ENCODE results near the gene TMEM156. TPM values are rescaled to one million over a fixed set of nuclear protein-coding genes. Genes with fewer than 3 reads are reported as not detected.
A peak's percentile ranks its signal among the peaks of the same experiment; 100 is the strongest.

TMEM156 gene
- total RNA-seq, 4 donors from 2014 or later, result 0.15 to 9.6 (median 1.1) TPM; not detected in 1

DNA sequence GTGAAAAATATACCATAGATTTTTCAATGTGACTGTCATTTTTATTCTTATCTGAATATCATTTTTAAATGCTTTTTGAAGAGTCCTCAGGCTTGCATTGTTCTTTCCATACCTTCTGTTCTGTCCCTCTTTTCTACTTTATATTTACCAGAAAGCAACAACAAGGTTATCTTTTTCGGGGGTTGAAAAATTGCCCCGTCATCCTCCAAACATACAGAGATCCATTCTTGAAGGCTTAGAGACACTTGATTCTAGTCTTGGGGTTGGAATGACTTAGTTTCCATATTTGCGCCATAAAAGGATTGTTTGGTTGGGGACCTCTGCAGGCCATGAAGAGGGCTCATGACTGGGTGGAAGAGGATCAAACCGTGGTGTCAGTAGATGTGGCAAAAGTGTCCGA, 101.1 kb downstream of the TMEM156 start:
- peaks cover 0 to 100% (median 8%) of the 10 kb centered on the region in 3 donors for H3K36me3 ChIP-seq
- no peaks in the 10 kb centered on the region for H3K9me3 ChIP-seq
- peaks cover 0 to 3% (median 0%) of the 10 kb centered on the region in 3 donors for H3K4me1 ChIP-seq
- H3K4me3 ChIP-seq, result no peak overlapping the region
- intact Hi-C loops (cut with DNase I), result no loop called here
- no peak for DNase-seq
- no peak for TF ChIP-seq CTCF (IDR thresholded peaks at IDR 0.05)
- TF ChIP-seq POLR2A (IDR thresholded peaks at IDR 0.05), result no peak
- H3K27ac ChIP-seq, result peak overlapping the region in 1 of 4 donors; percentile 22
- WGBS, 2 donors, result 77 to 82% methylated on average over 5 of the region's 5 CpGs
- no peaks in the 10 kb centered on the region for H3K27me3 ChIP-seq

DNA sequence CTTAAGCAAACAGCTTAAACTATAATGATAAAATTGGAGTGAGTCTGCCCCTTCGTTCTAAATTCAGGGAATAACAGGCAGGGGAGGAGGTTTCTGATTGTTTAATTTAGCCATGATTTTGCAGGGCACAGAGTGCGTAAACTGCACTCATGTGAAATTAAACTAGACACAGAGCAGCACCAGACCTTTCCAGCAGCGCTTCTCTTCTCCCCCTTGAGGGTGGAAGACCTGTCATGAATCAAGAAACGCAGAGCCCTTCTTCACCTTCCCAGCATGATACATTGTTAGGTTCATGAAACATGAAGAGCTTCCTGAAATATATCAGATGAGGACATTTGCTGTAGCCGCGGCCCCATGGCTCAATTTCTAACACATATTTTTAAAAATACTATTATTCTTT, 101.5 kb downstream of the TMEM156 start:
- intact Hi-C loops (cut with DNase I), result no loop called here
- H3K36me3 ChIP-seq, result peaks cover 0 to 100% (median 8%) of the 10 kb centered on the region in 3 donors

DNA sequence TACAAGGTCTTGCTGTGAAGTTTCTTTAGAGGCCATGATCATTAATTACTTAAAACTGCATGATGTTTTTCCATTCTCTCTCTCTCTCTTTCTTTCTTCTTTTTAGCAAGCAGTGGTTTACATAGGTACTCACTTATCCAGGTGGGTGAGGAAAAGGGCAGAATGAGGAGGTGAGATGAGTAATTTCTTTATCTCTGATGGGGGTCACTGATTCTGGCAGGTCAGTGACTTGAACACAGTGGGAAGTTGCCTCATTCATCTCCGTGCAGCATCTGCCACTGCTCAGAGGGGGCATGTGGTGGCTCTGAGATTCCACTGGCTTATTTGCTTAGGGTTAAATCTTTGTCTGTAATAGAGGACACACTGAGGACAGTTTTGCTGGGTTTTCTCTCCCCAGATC, 102.0 kb downstream of the TMEM156 start:
- H3K36me3 ChIP-seq, result peaks cover 0 to 100% (median 8%) of the 10 kb centered on the region in 3 donors
- no peak for TF ChIP-seq POLR2A (IDR thresholded peaks at IDR 0.05)
- TF ChIP-seq CTCF (IDR thresholded peaks at IDR 0.05), result no peak
- DNase-seq, result no peak
- H3K27me3 ChIP-seq, result no peaks in the 10 kb centered on the region
- intact Hi-C loops (cut with DNase I), result no loop called here
- H3K4me1 ChIP-seq, result peaks cover 0 to 5% (median 0%) of the 10 kb centered on the region in 3 donors
- H3K4me3 ChIP-seq, result no peak overlapping the region
- WGBS, 2 donors, result 29 to 45% methylated on average over 1 of the region's 1 CpG
- peak overlapping the region in 2 of 4 donors; percentile 4 to 11 for H3K27ac ChIP-seq
- no peaks in the 10 kb centered on the region for H3K9me3 ChIP-seq

More for the DNA sequence above, 101.5 kb downstream of the TMEM156 start:
- TF ChIP-seq CTCF (IDR thresholded peaks at IDR 0.05) (no peak), POLR2A (IDR thresholded peaks at IDR 0.05) (no peak)
- DNase-seq, result no peak
- Histone ChIP-seq H3K27me3 (no peaks in the 10 kb centered on the region), H3K4me1 (peaks cover 0 to 5% (median 0%) of the 10 kb centered on the region in 3 donors), H3K4me3 (no peak overlapping the region), H3K9me3 (no peaks in the 10 kb centered on the region), H3K27ac (peak overlapping the region in 2 of 4 donors; percentile 4 to 11)
- WGBS, 2 donors, result 78 to 81% methylated on average over 6 of the region's 6 CpGs

DNA sequence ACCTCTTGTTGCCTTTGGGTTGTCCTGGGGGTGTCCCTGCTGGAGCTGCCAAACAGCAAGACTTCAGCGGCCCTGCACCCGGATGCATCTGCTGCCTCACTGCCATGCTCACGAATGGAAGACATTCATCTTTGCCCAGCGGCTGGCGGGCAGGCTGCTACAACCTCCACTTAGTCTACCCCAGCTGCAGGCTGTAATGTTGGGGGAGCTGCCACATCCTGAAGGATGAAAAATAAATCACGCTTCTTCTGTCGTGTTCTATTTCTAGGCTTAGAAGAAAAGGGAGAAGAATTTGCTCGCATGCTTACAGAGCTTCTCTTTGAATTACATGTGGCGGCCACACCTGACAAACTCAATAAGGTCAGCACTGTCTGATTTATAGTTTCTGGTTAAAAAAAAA, 103.2 kb downstream of the TMEM156 start:
- intact Hi-C loops (cut with DNase I), result no loop called here
- TF ChIP-seq CTCF (IDR thresholded peaks at IDR 0.05), result no peak
- no peak for TF ChIP-seq POLR2A (IDR thresholded peaks at IDR 0.05)
- Histone ChIP-seq H3K4me3 (no peak overlapping the region), H3K27me3 (no peaks in the 10 kb centered on the region), H3K27ac (peak overlapping the region in 1 of 4 donors; percentile 37), H3K36me3 (peaks cover 0 to 100% (median 8%) of the 10 kb centered on the region in 3 donors), H3K4me1 (peaks cover 0 to 5% (median 0%) of the 10 kb centered on the region in 3 donors), H3K9me3 (no peaks in the 10 kb centered on the region)
- WGBS, 2 donors, result 81 to 88% methylated on average over 6 to 8 of the region's 9 CpGs
- no peak for DNase-seq

DNA sequence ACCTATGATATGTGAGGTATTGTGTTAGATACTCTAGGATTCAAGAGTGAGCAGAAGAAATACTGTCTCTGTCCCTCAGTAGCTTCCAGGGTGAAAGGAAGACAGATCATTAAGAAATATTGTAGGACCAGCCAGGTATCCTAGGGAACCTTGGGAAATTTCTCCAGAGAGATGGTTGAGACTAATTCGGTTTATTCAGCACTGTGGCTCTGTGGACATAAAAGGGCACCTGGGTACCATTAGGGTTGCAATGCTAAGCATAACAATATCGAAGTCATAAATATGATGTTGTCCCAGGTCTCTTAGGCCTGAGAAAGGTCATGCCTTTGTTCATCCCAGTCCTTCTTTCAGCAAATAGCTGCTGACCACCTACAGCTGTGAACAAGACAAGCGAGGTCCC, 103.6 kb downstream of the TMEM156 start:
- Histone ChIP-seq H3K27ac (peak overlapping the region in 1 of 4 donors; percentile 37), H3K9me3 (no peaks in the 10 kb centered on the region), H3K27me3 (no peaks in the 10 kb centered on the region), H3K36me3 (peaks cover 0 to 100% (median 7%) of the 10 kb centered on the region in 3 donors), H3K4me3 (no peak overlapping the region), H3K4me1 (peaks cover 0 to 5% (median 0%) of the 10 kb centered on the region in 3 donors)
- DNase-seq, result no peak
- TF ChIP-seq CTCF (IDR thresholded peaks at IDR 0.05), result no peak
- no peak for TF ChIP-seq POLR2A (IDR thresholded peaks at IDR 0.05)
- intact Hi-C loops (cut with DNase I), result no loop called here
- WGBS, 2 donors, result 87 to 91% methylated on average over 2 to 3 of the region's 3 CpGs

All from esophagus squamous epithelium (tissue), 5 donors.